ENCODE measurements around the gene UBXN4. TPM values are rescaled to one million over a fixed set of nuclear protein-coding genes. Genes with fewer than 3 reads are reported as not detected.

Gene UBXN4
- total RNA-seq, 2 donors from 2014 or later: 81.0 to 81.6 TPM

GRCh38 chr2:135831180-135831812, 89.6 kb downstream of the UBXN4 start:
- H3K27me3 Mint-ChIP-seq (ENCODE audit: insufficient read depth): no peaks in the 10 kb centered on the region
- no peak overlapping the region for H3K4me3 ChIP-seq (ENCODE audit: low read length)
- DNase-seq: no peak
- no peak overlapping the region for H3K27ac Mint-ChIP-seq
- TF ChIP-seq CTCF (conservative IDR thresholded peaks at IDR 0.05): no peak
- no peak overlapping the region for H3K4me3 Mint-ChIP-seq
- WGBS, 2 experiments (ENCODE audit: insufficient coverage in 1 of 2, insufficient read length in 1 of 2): 85 to 93% methylated on average over 12 to 14 of the region's 14 CpGs
- H3K4me1 ChIP-seq (ENCODE audit: control insufficient read depth, insufficient read depth, low read length): no peaks in the 10 kb centered on the region
- no peaks in the 10 kb centered on the region for H3K36me3 ChIP-seq (ENCODE audit: control insufficient read depth, insufficient read depth, low read length)
- H3K36me3 Mint-ChIP-seq (ENCODE audit: low read depth): no peaks in the 10 kb centered on the region
- H3K9me3 ChIP-seq (ENCODE audit: control insufficient read depth, low read length): no peaks in the 10 kb centered on the region
- no peaks in the 10 kb centered on the region for H3K9me3 Mint-ChIP-seq
- H3K27ac ChIP-seq (ENCODE audit: low read depth, low read length): no peak overlapping the region
- H3K27me3 ChIP-seq (ENCODE audit: control insufficient read depth, insufficient read depth, low read length, poor library complexity, severe bottlenecking): no peaks in the 10 kb centered on the region
- no peak overlapping the region for H3K9ac ChIP-seq (ENCODE audit: extremely low read depth, low read length, poor library complexity, severe bottlenecking)
- H3K4me1 Mint-ChIP-seq: no peaks in the 10 kb centered on the region

- no peaks in the 10 kb centered on the region for H3K9me3 ChIP-seq (ENCODE audit: control insufficient read depth, low read length)
- Mint-ChIP-seq H3K9me3 (no peaks in the 10 kb centered on the region), H3K4me1 (no peaks in the 10 kb centered on the region), H3K4me3 (no peak overlapping the region), H3K27ac (no peak overlapping the region), H3K27me3 (ENCODE audit: insufficient read depth) (no peaks in the 10 kb centered on the region), H3K36me3 (ENCODE audit: low read depth) (no peaks in the 10 kb centered on the region)
- no peaks in the 10 kb centered on the region for H3K4me1 ChIP-seq (ENCODE audit: control insufficient read depth, insufficient read depth, low read length)
- H3K36me3 ChIP-seq (ENCODE audit: control insufficient read depth, insufficient read depth, low read length): no peaks in the 10 kb centered on the region
- H3K4me3 ChIP-seq (ENCODE audit: low read length): no peak overlapping the region
- no peak overlapping the region for H3K9ac ChIP-seq (ENCODE audit: extremely low read depth, low read length, poor library complexity, severe bottlenecking)
- DNase-seq: no peak
- H3K27ac ChIP-seq (ENCODE audit: low read depth, low read length): no peak overlapping the region
- no peak for TF ChIP-seq CTCF (conservative IDR thresholded peaks at IDR 0.05)
- 89 to 94% methylated on average over 5 to 6 of the region's 6 CpGs for WGBS, 2 experiments (ENCODE audit: insufficient coverage in 1 of 2, insufficient read length in 1 of 2)
- H3K27me3 ChIP-seq (ENCODE audit: control insufficient read depth, insufficient read depth, low read length, poor library complexity, severe bottlenecking): no peaks in the 10 kb centered on the region
Observed at GRCh38 chr2:135832891-135833290, 91.2 kb downstream of the UBXN4 start.

Other genes with a start within 250 kb of the UBXN4 start
- gene ZRANB3, start 210.6 kb upstream of the UBXN4 start, total RNA-seq: 10 to 100 TPM; 17.2 to 20.7 TPM
- gene R3HDM1, start 210.4 kb upstream of the UBXN4 start, total RNA-seq: 10 to 100 TPM; 52.6 to 67.0 TPM
- under 1 TPM; 0.11 TPM for gene LCT, start 95.3 kb downstream of the UBXN4 start, total RNA-seq
- gene MCM6, start 134.6 kb downstream of the UBXN4 start, total RNA-seq: 100 to 1,000 TPM; 140 to 141 TPM
- 10 to 100 TPM; 70.5 to 75.9 TPM for gene DARS1, start 243.8 kb downstream of the UBXN4 start, total RNA-seq